NB4 (cell line): ENCODE results near the gene FSTL5.

Source experiments
- CTCF ChIP-seq: IDR thresholded peaks from one replicate; pipeline ENCODE4 v1.5.1; 2012; ENCODE audit warnings: low read depth, low read length
- MYC ChIP-seq: IDR thresholded peaks from 2 replicates; pipeline ENCODE4 v1.6.1; 2011; ENCODE audit warnings: low read depth, low read length

GRCh38 chr4:161829591-161829990 is 334.2 kb downstream of the FSTL5 start:
- TF ChIP-seq CTCF (no peak), MYC (no peak)
